ENCODE results near the gene HELZ2. TPM values are rescaled to one million over a fixed set of nuclear protein-coding genes. Genes with fewer than 3 reads are reported as not detected.

The HELZ2 gene
- total RNA-seq, 1 experiment from 2014 or later, result 27.5 TPM

- ATAC-seq (no peak), DNase-seq (ENCODE audit: low spot score) (no peak)
- H3K36me3 Mint-ChIP-seq, result peaks cover 12% of the 10 kb centered on the region
- H3K4me3 Mint-ChIP-seq, result no peak overlapping the region
- TF ChIP-seq GRHL2 (CRISPR knock-in tag; IDR thresholded peaks at IDR 0.05; ENCODE audit: insufficient replicate concordance, severe bottlenecking), result no peak
- TF ChIP-seq ATF2 (CRISPR knock-in tag; IDR thresholded peaks at IDR 0.05; ENCODE audit: borderline replicate concordance, low read depth), result no peak
- no peak for TF ChIP-seq E2F1 (CRISPR knock-in tag; IDR thresholded peaks at IDR 0.05)
- no peak for TF ChIP-seq JAZF1 (CRISPR knock-in tag; IDR thresholded peaks at IDR 0.05)
- TF ChIP-seq CTCF (IDR thresholded peaks at IDR 0.05), result no peak
- no peak for TF ChIP-seq ZNF671 (CRISPR knock-in tag; IDR thresholded peaks at IDR 0.05)
- TF ChIP-seq IRF1 (CRISPR knock-in tag; IDR thresholded peaks at IDR 0.05), result no peak
- no peak for TF ChIP-seq SOX15 (CRISPR knock-in tag; IDR thresholded peaks at IDR 0.05)
- TF ChIP-seq FOXP4 (CRISPR knock-in tag; IDR thresholded peaks at IDR 0.05), result no peak
- no peak for TF ChIP-seq ZBTB21 (CRISPR knock-in tag; IDR thresholded peaks at IDR 0.05; ENCODE audit: borderline replicate concordance)
- no peak for TF ChIP-seq MAX (CRISPR knock-in tag; IDR thresholded peaks at IDR 0.05)
- no peak for TF ChIP-seq SMAD3 (CRISPR knock-in tag; IDR thresholded peaks at IDR 0.05; ENCODE audit: borderline replicate concordance)
- TF ChIP-seq HMGA2 (CRISPR knock-in tag; IDR thresholded peaks at IDR 0.05), result no peak
- TF ChIP-seq ZBTB43 (CRISPR knock-in tag; IDR thresholded peaks at IDR 0.05), result no peak
- no peak for TF ChIP-seq HMGXB4 (CRISPR knock-in tag; IDR thresholded peaks at IDR 0.05)
- no peak for TF ChIP-seq RORB (CRISPR knock-in tag; IDR thresholded peaks at IDR 0.05)
- TF ChIP-seq NR1H2 (CRISPR knock-in tag; IDR thresholded peaks at IDR 0.05), result no peak
- no peak for TF ChIP-seq ATF1 (CRISPR knock-in tag; IDR thresholded peaks at IDR 0.05)
- TF ChIP-seq GTF2I (CRISPR knock-in tag; conservative IDR thresholded peaks at IDR 0.05), result no peak
- no peak for TF ChIP-seq ZNF416 (CRISPR knock-in tag; IDR thresholded peaks at IDR 0.05)
- H3K27ac Mint-ChIP-seq, result no peak overlapping the region
- POLR2A ChIA-PET, result no interaction called here
- CTCF ChIA-PET, result no interaction called here
- H3K27me3 Mint-ChIP-seq (ENCODE audit: low read depth), result no peaks in the 10 kb centered on the region
- no peaks in the 10 kb centered on the region for H3K4me1 Mint-ChIP-seq
- H3K9me3 Mint-ChIP-seq, result no peaks in the 10 kb centered on the region
Observed at GRCh38 chr20:63594043-63594561, 20.1 kb upstream of the HELZ2 start.
